LoVo (cell line): ENCODE data around the gene TNFSF4.

Experiments
- DNase-seq: peaks from one replicate; pipeline ENCODE4 v3.0.0-alpha.2; 2016; ENCODE audit warnings: low spot score

Gene TNFSF4

GRCh38 chr1:173210716-173211231 is 3.6 kb upstream of the TNFSF4 start:
- DNase-seq, result no peak

- DNase-seq, result no peak
These were observed 3.2 kb upstream of the TNFSF4 start for GRCh38 chr1:173210283-173210682.

GRCh38 chr1:173208868-173209267 is 1.7 kb upstream of the TNFSF4 start:
- no peak for DNase-seq

GRCh38 chr1:173208146-173208545 is 1.0 kb upstream of the TNFSF4 start:
- no peak for DNase-seq

- DNase-seq, result no peak
These were observed 1.7 kb downstream of the TNFSF4 start for GRCh38 chr1:173205146-173206051.

GRCh38 chr1:173204693-173205092 is 2.4 kb downstream of the TNFSF4 start:
- no peak for DNase-seq

- DNase-seq, result peak; percentile 63
These were observed 4.5 kb downstream of the TNFSF4 start for GRCh38 chr1:173202424-173203145.

- no peak for DNase-seq
These were observed 5.2 kb downstream of the TNFSF4 start for GRCh38 chr1:173201969-173202368.

- no peak for DNase-seq
These were observed 11.5 kb downstream of the TNFSF4 start for GRCh38 chr1:173195596-173196088.

- no peak for DNase-seq
These were observed 13.5 kb downstream of the TNFSF4 start for GRCh38 chr1:173193639-173194038.

GRCh38 chr1:173191011-173191705 is 16.0 kb downstream of the TNFSF4 start:
- DNase-seq, result no peak

GRCh38 chr1:173190101-173190936 is 16.8 kb downstream of the TNFSF4 start:
- peak; percentile 43 for DNase-seq

GRCh38 chr1:173187671-173188237 is 19.4 kb downstream of the TNFSF4 start:
- DNase-seq, result no peak

GRCh38 chr1:173181791-173182190 is 25.3 kb downstream of the TNFSF4 start:
- no peak for DNase-seq

GRCh38 chr1:173176246-173176645 is 30.9 kb downstream of the TNFSF4 start:
- no peak for DNase-seq

GRCh38 chr1:173175514-173176145 is 31.5 kb downstream of the TNFSF4 start:
- DNase-seq, result no peak

GRCh38 chr1:173173388-173173787 is 33.7 kb downstream of the TNFSF4 start:
- no peak for DNase-seq

GRCh38 chr1:173171152-173171551 is 36.0 kb downstream of the TNFSF4 start:
- no peak for DNase-seq

GRCh38 chr1:173168941-173169340 is 38.2 kb downstream of the TNFSF4 start:
- DNase-seq, result no peak

- no peak for DNase-seq
These were observed 42.4 kb downstream of the TNFSF4 start for GRCh38 chr1:173164686-173165085.
